HG03439 (cell line): ENCODE data around the gene VPS25.

Source experiments
- ATAC-seq: cut with Tn5 transposase; IDR thresholded peaks from one replicate; pipeline ENCODE4 v1.9.1; 2021; ENCODE audit warnings: mild to moderate bottlenecking, moderate library complexity; ENCODE audit not compliant: unreplicated experiment

The VPS25 gene

GRCh38 chr17:42795061-42795460 lies 21.8 kb downstream of the VPS25 start:
- ATAC-seq = no peak

GRCh38 chr17:42795465-42795864 lies 22.2 kb downstream of the VPS25 start:
- ATAC-seq = no peak

GRCh38 chr17:42796066-42796758 lies 23.0 kb downstream of the VPS25 start:
- no peak for ATAC-seq

GRCh38 chr17:42797067-42798007 lies 24.1 kb downstream of the VPS25 start:
- no peak for ATAC-seq

- ATAC-seq = no peak
Observed at GRCh38 chr17:42798011-42798382, 24.7 kb downstream of the VPS25 start.

GRCh38 chr17:42798383-42799380 lies 25.4 kb downstream of the VPS25 start, which contains the start of the genes CNTD1 and COA3:
Gene CNTD1, plus strand, starts transcription at chr17:42798861. Its CDS starts 207 bp downstream, at chr17:42799068.
Gene COA3, minus strand, starts transcription at chr17:42798704. Its CDS starts 23 bp downstream, at chr17:42798681.
- peak; percentile 82 for ATAC-seq

GRCh38 chr17:42803074-42803883 lies 30.0 kb downstream of the VPS25 start:
- ATAC-seq = no peak

GRCh38 chr17:42804918-42805367 lies 31.7 kb downstream of the VPS25 start:
- ATAC-seq = no peak

- ATAC-seq = no peak
Observed at GRCh38 chr17:42806249-42806648, 33.0 kb downstream of the VPS25 start.

GRCh38 chr17:42809250-42809649 lies 36.0 kb downstream of the VPS25 start:
- ATAC-seq = no peak

GRCh38 chr17:42814633-42815399 lies 41.6 kb downstream of the VPS25 start:
- no peak for ATAC-seq

- ATAC-seq = no peak
Observed at GRCh38 chr17:42817866-42818265, 44.6 kb downstream of the VPS25 start.

GRCh38 chr17:42818379-42818778 lies 45.1 kb downstream of the VPS25 start:
- ATAC-seq = no peak

- no peak for ATAC-seq
Observed at GRCh38 chr17:42819939-42820535, 46.8 kb downstream of the VPS25 start.

GRCh38 chr17:42821176-42821575 lies 47.9 kb downstream of the VPS25 start:
- ATAC-seq = no peak

- ATAC-seq = no peak
Observed at GRCh38 chr17:42827472-42827871, 54.2 kb downstream of the VPS25 start.
